Fibroblast of lung (primary cell): ENCODE data around the gene TNRC6A. TPM values are rescaled to one million over a fixed set of nuclear protein-coding genes. Genes with fewer than 3 reads are reported as not detected.

Experiments used
- DNase-seq, 2 donors: peaks; one replicate each; pipeline versions ENCODE4 v3.0.0 to v3.0.0-alpha.2; 2010; ENCODE audit warnings: low read depth in 2 of 2
- H2AFZ ChIP-seq: 2 replicates; pipeline ENCODE4 v1.5.1; 2012; ENCODE audit warnings: low read length, control low read depth, inconsistent platforms
- H3K27ac ChIP-seq: 2 replicates; pipeline ENCODE4 v1.5.1; 2011; ENCODE audit warnings: low read length, control low read depth; ENCODE audit not compliant: insufficient read depth
- H3K27me3 ChIP-seq: 2 replicates; pipeline ENCODE4 v1.5.1; 2011; ENCODE audit warnings: mild to moderate bottlenecking, low read length; ENCODE audit not compliant: control insufficient read depth, insufficient read depth
- H3K36me3 ChIP-seq: 2 replicates; pipeline ENCODE4 v1.5.1; 2011; ENCODE audit warnings: low read length; ENCODE audit not compliant: control insufficient read depth, insufficient read depth
- H3K4me1 ChIP-seq: 2 replicates; pipeline ENCODE4 v1.5.1; 2011; ENCODE audit warnings: low read length; ENCODE audit not compliant: control insufficient read depth, insufficient read depth; ENCODE audit errors: extremely low read depth
- H3K4me2 ChIP-seq: 2 replicates; pipeline ENCODE4 v1.5.1; 2011; ENCODE audit warnings: low read length, control low read depth; ENCODE audit not compliant: insufficient read depth; ENCODE audit errors: extremely low read depth
- H3K4me3 ChIP-seq, 4 experiments: fragments of 200-600 bp in 1 of 4; sonication (generic) in 1 of 4; replicated peaks in 1 of 4; 2 replicates each; pipeline ENCODE4 v1.5.1; 2011 to 2016; ENCODE audit warnings: low read length in 4 of 4, low read depth in 3 of 4, mild to moderate bottlenecking in 3 of 4, control low read depth in 2 of 4, inconsistent platforms in 1 of 4, mixed read lengths in 1 of 4; ENCODE audit not compliant: insufficient read depth in 1 of 4; ENCODE audit errors: control extremely low read depth in 1 of 4
- H3K79me2 ChIP-seq: 2 replicates; pipeline ENCODE4 v1.5.1; 2012; ENCODE audit warnings: mild to moderate bottlenecking, low read length, inconsistent platforms; ENCODE audit not compliant: control insufficient read depth, insufficient read depth
- H3K9ac ChIP-seq: 2 replicates; pipeline ENCODE4 v1.5.1; 2011; ENCODE audit warnings: mild to moderate bottlenecking, low read length, control low read depth; ENCODE audit not compliant: insufficient read depth
- H3K9me3 ChIP-seq: 2 replicates; pipeline ENCODE4 v1.5.1; 2012; ENCODE audit warnings: low read depth, low read length; ENCODE audit not compliant: control insufficient read depth, insufficient read depth
- H4K20me1 ChIP-seq: 2 replicates; pipeline ENCODE4 v1.5.1; 2011; ENCODE audit warnings: low read length; ENCODE audit not compliant: control insufficient read depth, insufficient read depth; ENCODE audit errors: extremely low read depth
- EZH2 ChIP-seq: IDR thresholded peaks from 2 replicates; pipeline ENCODE4 v1.5.1; 2012; ENCODE audit warnings: low read length, control low read depth, mild to moderate bottlenecking; ENCODE audit errors: missing control alignments
- polyA plus RNA-seq, 2 donors: library from polyadenylated mRNA; depleted of rRNA in 1 of 2; stranded (reverse) in 1 of 2; unstranded in 1 of 2; fragments of >200 nt; gene quantifications; 2 replicates each; pipeline ENCODE4 v1.2.1, GENCODE V29; 2011 to 2012; ENCODE audit warnings: missing spikeins in 1 of 2
- total RNA-seq: library from RNA; depleted of rRNA; stranded (reverse); fragments of >200 nt; gene quantifications from 2 replicates; pipeline ENCODE4 v1.2.1, GENCODE V29; 2014
- TF ChIP-seq, protein P1 (sequence below), 2 donors: IDR thresholded peaks in 1 of 2; conservative IDR thresholded peaks in 1 of 2; 1 replicate in 1 of 2; 2 replicates in 1 of 2; pipeline ENCODE4 v1.5.1; 2011 to 2012; ENCODE audit warnings: low read length in 2 of 2, control low read depth in 1 of 2, inconsistent platforms in 1 of 2, low read depth in 1 of 2, mild to moderate bottlenecking in 1 of 2

The TNRC6A gene
- total and polyA plus RNA-seq, 2 donors (not counting 1 experiment from before 2014, with no cell fraction given) = 49.4 to 51.5 TPM

DNA sequence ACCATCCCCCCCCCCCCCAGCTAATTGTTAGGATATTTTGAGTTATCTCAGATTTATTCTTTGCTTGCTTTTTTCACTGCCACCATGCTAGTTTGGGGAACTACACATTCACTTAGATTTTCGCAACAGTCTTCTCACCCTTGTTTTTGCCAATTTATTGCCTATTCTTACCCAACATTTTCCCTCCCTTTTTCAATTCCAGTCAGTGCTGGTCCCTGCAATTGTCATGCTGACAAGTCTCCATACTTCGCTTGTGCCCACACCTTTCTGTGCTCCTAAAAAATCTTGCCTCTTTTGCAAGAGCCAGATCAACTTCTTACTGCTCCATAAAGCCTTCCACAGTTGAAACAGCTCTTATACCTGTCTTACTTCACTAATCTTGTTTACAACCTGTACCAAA is 16.3 kb downstream of the TNRC6A start:
- H3K9me3 ChIP-seq = no peaks in the 10 kb centered on the region
- H3K4me1 ChIP-seq = peaks cover 21% of the 10 kb centered on the region
- H3K36me3 ChIP-seq = no peaks in the 10 kb centered on the region
- H4K20me1 ChIP-seq = peaks cover 2% of the 10 kb centered on the region
- H3K4me3 ChIP-seq = no peak overlapping the region
- no peak overlapping the region for H2AFZ ChIP-seq
- no peak overlapping the region for H3K4me2 ChIP-seq
- no peak overlapping the region for H3K9ac ChIP-seq
- H3K27me3 ChIP-seq = no peaks in the 10 kb centered on the region
- TF ChIP-seq EZH2 = no peak
- TF ChIP-seq, protein P1, sequence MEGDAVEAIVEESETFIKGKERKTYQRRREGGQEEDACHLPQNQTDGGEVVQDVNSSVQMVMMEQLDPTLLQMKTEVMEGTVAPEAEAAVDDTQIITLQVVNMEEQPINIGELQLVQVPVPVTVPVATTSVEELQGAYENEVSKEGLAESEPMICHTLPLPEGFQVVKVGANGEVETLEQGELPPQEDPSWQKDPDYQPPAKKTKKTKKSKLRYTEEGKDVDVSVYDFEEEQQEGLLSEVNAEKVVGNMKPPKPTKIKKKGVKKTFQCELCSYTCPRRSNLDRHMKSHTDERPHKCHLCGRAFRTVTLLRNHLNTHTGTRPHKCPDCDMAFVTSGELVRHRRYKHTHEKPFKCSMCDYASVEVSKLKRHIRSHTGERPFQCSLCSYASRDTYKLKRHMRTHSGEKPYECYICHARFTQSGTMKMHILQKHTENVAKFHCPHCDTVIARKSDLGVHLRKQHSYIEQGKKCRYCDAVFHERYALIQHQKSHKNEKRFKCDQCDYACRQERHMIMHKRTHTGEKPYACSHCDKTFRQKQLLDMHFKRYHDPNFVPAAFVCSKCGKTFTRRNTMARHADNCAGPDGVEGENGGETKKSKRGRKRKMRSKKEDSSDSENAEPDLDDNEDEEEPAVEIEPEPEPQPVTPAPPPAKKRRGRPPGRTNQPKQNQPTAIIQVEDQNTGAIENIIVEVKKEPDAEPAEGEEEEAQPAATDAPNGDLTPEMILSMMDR (conservative IDR thresholded peaks at IDR 0.05 in 1 of 2, IDR thresholded peaks at IDR 0.05 in 1 of 2; ENCODE audit: low read depth in 1 of 2, low read length in 2 of 2) = no peak
- H3K27ac ChIP-seq = no peak overlapping the region
- DNase-seq = no peak
- peaks cover 99% of the 10 kb centered on the region for H3K79me2 ChIP-seq

DNA sequence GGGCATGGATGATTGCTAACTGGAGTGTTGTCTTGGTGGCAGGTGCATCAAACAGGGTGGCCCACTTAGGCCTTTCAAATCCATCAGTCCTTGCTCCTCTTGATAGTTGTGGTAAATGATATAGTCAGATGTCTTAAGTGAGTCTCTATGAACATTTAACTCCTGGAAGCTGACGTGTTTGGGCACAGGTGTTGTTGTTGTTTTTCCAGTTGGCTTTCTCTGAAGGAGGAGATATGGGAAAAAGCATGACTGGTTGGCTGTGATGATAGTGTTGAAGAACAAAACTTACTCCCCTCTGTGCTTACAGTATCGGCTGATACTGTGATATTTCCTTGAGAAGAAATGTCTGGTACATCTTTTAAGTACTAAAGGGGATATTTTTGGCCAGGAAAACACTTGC is 18.0 kb downstream of the TNRC6A start:
- no peaks in the 10 kb centered on the region for H3K9me3 ChIP-seq
- H3K9ac ChIP-seq = no peak overlapping the region
- H3K27me3 ChIP-seq = no peaks in the 10 kb centered on the region
- TF ChIP-seq, protein P1 (conservative IDR thresholded peaks at IDR 0.05 in 1 of 2, IDR thresholded peaks at IDR 0.05 in 1 of 2; ENCODE audit: low read depth in 1 of 2, low read length in 2 of 2) = no peak
- TF ChIP-seq EZH2 = no peak
- no peak overlapping the region for H2AFZ ChIP-seq
- H3K4me1 ChIP-seq = peaks cover 21% of the 10 kb centered on the region
- DNase-seq = no peak
- H3K79me2 ChIP-seq = peaks cover 97% of the 10 kb centered on the region
- H3K4me3 ChIP-seq = no peak overlapping the region
- no peaks in the 10 kb centered on the region for H3K36me3 ChIP-seq
- H4K20me1 ChIP-seq = peaks cover 2% of the 10 kb centered on the region
- peak overlapping the region; percentile 50 for H3K27ac ChIP-seq
- peak overlapping the region; percentile 60 for H3K4me2 ChIP-seq

DNA sequence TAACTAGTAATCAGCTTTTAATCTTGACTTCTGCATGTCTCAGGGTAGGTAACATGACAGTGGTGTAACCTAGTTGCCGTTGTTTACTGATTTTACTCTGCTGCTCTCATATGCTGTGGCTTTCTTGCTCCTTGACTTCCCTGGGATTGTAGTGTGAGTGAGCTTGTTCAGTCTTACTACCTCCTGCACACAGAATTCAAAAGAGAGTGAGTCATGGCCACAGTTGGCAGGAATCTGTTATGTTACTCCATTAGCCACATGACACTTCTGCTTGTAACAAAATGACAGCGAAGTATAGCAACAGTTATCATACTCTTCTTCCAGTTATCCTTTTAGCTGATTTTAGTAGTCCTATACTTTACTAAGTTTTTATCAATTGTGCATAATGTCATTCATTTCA is 18.8 kb downstream of the TNRC6A start:
- Histone ChIP-seq H3K9ac (no peak overlapping the region), H3K27ac (peak overlapping the region; percentile 50), H3K36me3 (no peaks in the 10 kb centered on the region), H3K27me3 (no peaks in the 10 kb centered on the region), H4K20me1 (peaks cover 2% of the 10 kb centered on the region), H3K9me3 (no peaks in the 10 kb centered on the region), H3K79me2 (peaks cover 97% of the 10 kb centered on the region), H3K4me1 (peaks cover 21% of the 10 kb centered on the region), H2AFZ (no peak overlapping the region), H3K4me2 (peak overlapping the region; percentile 74), H3K4me3 (no peak overlapping the region)
- peak; percentile 94 to 96 for DNase-seq
- TF ChIP-seq EZH2 = no peak
- TF ChIP-seq, protein P1 (conservative IDR thresholded peaks at IDR 0.05 in 1 of 2, IDR thresholded peaks at IDR 0.05 in 1 of 2; ENCODE audit: low read depth in 1 of 2, low read length in 2 of 2) = no peak
